ENCODE data around the gene ARMC3.

The ARMC3 gene

GRCh38 chr10:23081891-23082290 lies 154.0 kb downstream of the ARMC3 start:
- DNase-seq, result no peak
